Aorta (tissue), 5 donors: ENCODE measurements around the gene CELF5. TPM values are rescaled to one million over a fixed set of nuclear protein-coding genes. Genes with fewer than 3 reads are reported as not detected.
"Not testable (repeated sequence)": the region's sequence is repeated elsewhere in the genome, so short reads cannot be mapped to it uniquely, and the experiment has no call there.

ENCODE experiments used
- ATAC-seq: fragments of 200-7000 bp; cut with Tn5 transposase; one replicate; pipeline ENCODE4 v1.9.1; 2022; ENCODE audit warnings: moderate library complexity; ENCODE audit not compliant: low FRiP score
- DNase-seq, 2 donors: peaks; one replicate each; pipeline ENCODE4 v3.0.0-alpha.2; 2020
- H3K27ac ChIP-seq, 2 donors: one replicate each; pipeline ENCODE4 v1.5.1; 2013; ENCODE audit warnings: low read length in 2 of 2, mild to moderate bottlenecking in 2 of 2, moderate library complexity in 2 of 2, control low read depth in 1 of 2, inconsistent platforms in 1 of 2, low read depth in 1 of 2
- H3K27me3 ChIP-seq, 2 donors: one replicate each; pipeline ENCODE4 v1.6.1; 2013; ENCODE audit warnings: control low read depth in 1 of 2, low read length in 1 of 2, mild to moderate bottlenecking in 1 of 2, moderate library complexity in 1 of 2; ENCODE audit not compliant: insufficient read depth in 2 of 2, control insufficient read depth in 1 of 2
- H3K36me3 ChIP-seq, 2 donors: one replicate each; pipeline ENCODE4 v1.6.1; 2013; ENCODE audit warnings: control low read depth in 1 of 2, low read length in 1 of 2, mild to moderate bottlenecking in 1 of 2; ENCODE audit not compliant: insufficient read depth in 2 of 2, control insufficient read depth in 1 of 2
- H3K4me1 ChIP-seq, 2 donors: one replicate each; pipeline ENCODE4 v1.6.1; 2013; ENCODE audit warnings: low read length in 2 of 2, control low read depth in 1 of 2, mild to moderate bottlenecking in 1 of 2, moderate library complexity in 1 of 2; ENCODE audit not compliant: insufficient read depth in 2 of 2, control insufficient read depth in 1 of 2
- H3K4me3 ChIP-seq, 2 donors: one replicate each; pipeline ENCODE4 v1.5.1; 2013; ENCODE audit warnings: low read length in 2 of 2, control low read depth in 1 of 2, mild to moderate bottlenecking in 1 of 2
- H3K9me3 ChIP-seq: one replicate; pipeline ENCODE4 v1.6.1; 2013; ENCODE audit warnings: mild to moderate bottlenecking, low read length; ENCODE audit not compliant: control insufficient read depth
- WGBS, 2 donors: extraction: QIAGEN DNeasy Blood & Tissue Kit; methylation state at CpG; one replicate each; pipeline ENCODE4 v1.1.7; 2013; 5-methylcytosine and 5-hydroxymethylcytosine counted together
- intact Hi-C, 2 donors: fragments of 100-400 bp; cut with DNase I; formaldehyde crosslinking; loops; one replicate each; pipeline versions ENCODE4 v1.14.2 to v1.15.0; 2022
- polyA plus RNA-seq, 2 donors: library from polyadenylated mRNA; stranded (reverse); fragments of 200-250 nt; gene quantifications; one replicate each; pipeline ENCODE4 v1.2.3, GENCODE V29; 2013
- total RNA-seq, 2 donors: library from RNA; stranded (reverse); fragmentation: NEBNext Ultra II Directional; extraction: Animal tissue kit (Norgen Biotek cat#: 25700); gene quantifications; one replicate each; pipeline ENCODE4 v1.2.1, GENCODE V29; 2021
- donor health status: healthy with polysubstance abuse.
- donor health status: Bipolar disorder and iron deficiency.
- donor health status: DM: no; HTN: no; CAD: no.
- donor health status: DM: no; HTN: no; CAD: no.
- donor health status: DM: yes; HTN: yes; CAD: no.

CELF5 gene
- total and polyA plus RNA-seq, 4 donors, result 0.08 TPM; not detected in 3

GRCh38 chr19:3220576-3220975 lies 3.9 kb upstream of the CELF5 start:
- Histone ChIP-seq H3K4me3 (no peak overlapping the region), H3K36me3 (no peaks in the 10 kb centered on the region), H3K27me3 (no peaks in the 10 kb centered on the region), H3K4me1 (no peaks in the 10 kb centered on the region), H3K27ac (no peak overlapping the region), H3K9me3 (no peaks in the 10 kb centered on the region)
- intact Hi-C loops, result no loop called here
- WGBS, 2 donors, result 71 to 72% methylated on average over 12 of the region's 12 CpGs
- DNase-seq (no peak), ATAC-seq (no peak)

- H3K4me1 ChIP-seq, ATAC-seq, H3K27ac ChIP-seq, H3K9me3 ChIP-seq, H3K36me3 ChIP-seq, intact Hi-C loops, H3K27me3 ChIP-seq, H3K4me3 ChIP-seq, DNase-seq: not testable (repeated sequence)
- 81 to 82% methylated on average over 5 of the region's 5 CpGs for WGBS, 2 donors
Measured at GRCh38 chr19:3221576-3221975, 2.9 kb upstream of the CELF5 start.

GRCh38 chr19:3222709-3223108 lies 1.8 kb upstream of the CELF5 start:
- Histone ChIP-seq H3K27ac (no peak overlapping the region), H3K9me3 (no peaks in the 10 kb centered on the region), H3K4me3 (no peak overlapping the region), H3K36me3 (no peaks in the 10 kb centered on the region), H3K4me1 (no peaks in the 10 kb centered on the region), H3K27me3 (no peaks in the 10 kb centered on the region)
- intact Hi-C loops, result no loop called here
- WGBS, 2 donors, result 91 to 92% methylated on average over 5 of the region's 5 CpGs
- DNase-seq (no peak), ATAC-seq (no peak)

GRCh38 chr19:3225169-3225485 lies 666 bp downstream of the CELF5 start:
- Histone ChIP-seq H3K27me3 (no peaks in the 10 kb centered on the region), H3K4me3 (no peak overlapping the region), H3K4me1 (no peaks in the 10 kb centered on the region), H3K36me3 (no peaks in the 10 kb centered on the region), H3K27ac (no peak overlapping the region), H3K9me3 (no peaks in the 10 kb centered on the region)
- ATAC-seq (no peak), DNase-seq (no peak)
- WGBS, 2 donors, result 0 to 1% methylated on average over 6 to 9 of the region's 9 CpGs
- intact Hi-C loops, result no loop called here

- H3K36me3 ChIP-seq, result no peaks in the 10 kb centered on the region
- no peaks in the 10 kb centered on the region for H3K27me3 ChIP-seq
- ATAC-seq, result no peak
- no peaks in the 10 kb centered on the region for H3K9me3 ChIP-seq
- WGBS, 2 donors, result 44% methylated on average over 13 to 16 of the region's 16 CpGs
- no peak for DNase-seq
- no peaks in the 10 kb centered on the region for H3K4me1 ChIP-seq
- H3K4me3 ChIP-seq, result no peak overlapping the region
- no peak overlapping the region for H3K27ac ChIP-seq
- intact Hi-C loops, result no loop called here
Measured at GRCh38 chr19:3225677-3226093, 1.2 kb downstream of the CELF5 start.

- 71 to 79% methylated on average over 12 of the region's 12 CpGs for WGBS, 2 donors
- H3K36me3 ChIP-seq, result no peaks in the 10 kb centered on the region
- H3K27ac ChIP-seq, result no peak overlapping the region
- no peak overlapping the region for H3K4me3 ChIP-seq
- H3K9me3 ChIP-seq, result no peaks in the 10 kb centered on the region
- ATAC-seq (no peak), DNase-seq (no peak)
- H3K4me1 ChIP-seq, result no peaks in the 10 kb centered on the region
- no peaks in the 10 kb centered on the region for H3K27me3 ChIP-seq
- intact Hi-C loops, result no loop called here
Measured at GRCh38 chr19:3227054-3227626, 2.7 kb downstream of the CELF5 start.

- WGBS, 2 donors, result 52 to 61% methylated on average over 9 of the region's 9 CpGs
- Histone ChIP-seq H3K36me3 (no peaks in the 10 kb centered on the region), H3K9me3 (no peaks in the 10 kb centered on the region), H3K4me3 (no peak overlapping the region), H3K27me3 (no peaks in the 10 kb centered on the region), H3K27ac (no peak overlapping the region), H3K4me1 (no peaks in the 10 kb centered on the region)
- intact Hi-C loops, result no loop called here
- no peak for DNase-seq
- ATAC-seq, result no peak
Measured at GRCh38 chr19:3229346-3229743, 4.9 kb downstream of the CELF5 start.

- Histone ChIP-seq H3K27me3 (no peaks in the 10 kb centered on the region), H3K4me3 (no peak overlapping the region), H3K9me3 (no peaks in the 10 kb centered on the region), H3K4me1 (no peaks in the 10 kb centered on the region), H3K27ac (no peak overlapping the region), H3K36me3 (no peaks in the 10 kb centered on the region)
- WGBS, 2 donors, result 84 to 90% methylated on average over 4 of the region's 4 CpGs
- DNase-seq (no peak), ATAC-seq (no peak)
- intact Hi-C loops, result no loop called here
Measured at GRCh38 chr19:3229888-3230496, 5.5 kb downstream of the CELF5 start.

GRCh38 chr19:3231288-3231687 lies 6.8 kb downstream of the CELF5 start:
- intact Hi-C loops, result no loop called here
- 95 to 96% methylated on average over 1 of the region's 1 CpG for WGBS, 2 donors
- Histone ChIP-seq H3K9me3 (no peaks in the 10 kb centered on the region), H3K27me3 (no peaks in the 10 kb centered on the region), H3K36me3 (no peaks in the 10 kb centered on the region), H3K4me3 (no peak overlapping the region), H3K4me1 (no peaks in the 10 kb centered on the region), H3K27ac (no peak overlapping the region)
- DNase-seq, result no peak
- ATAC-seq, result no peak
